Left hindlimb (tissue), 1 donor: Measurements from ENCODE around the gene MPG.

Experiments
- DNase-seq: peaks from one replicate; pipeline ENCODE4 v3.0.0-alpha.2; 2018

The MPG gene

DNA sequence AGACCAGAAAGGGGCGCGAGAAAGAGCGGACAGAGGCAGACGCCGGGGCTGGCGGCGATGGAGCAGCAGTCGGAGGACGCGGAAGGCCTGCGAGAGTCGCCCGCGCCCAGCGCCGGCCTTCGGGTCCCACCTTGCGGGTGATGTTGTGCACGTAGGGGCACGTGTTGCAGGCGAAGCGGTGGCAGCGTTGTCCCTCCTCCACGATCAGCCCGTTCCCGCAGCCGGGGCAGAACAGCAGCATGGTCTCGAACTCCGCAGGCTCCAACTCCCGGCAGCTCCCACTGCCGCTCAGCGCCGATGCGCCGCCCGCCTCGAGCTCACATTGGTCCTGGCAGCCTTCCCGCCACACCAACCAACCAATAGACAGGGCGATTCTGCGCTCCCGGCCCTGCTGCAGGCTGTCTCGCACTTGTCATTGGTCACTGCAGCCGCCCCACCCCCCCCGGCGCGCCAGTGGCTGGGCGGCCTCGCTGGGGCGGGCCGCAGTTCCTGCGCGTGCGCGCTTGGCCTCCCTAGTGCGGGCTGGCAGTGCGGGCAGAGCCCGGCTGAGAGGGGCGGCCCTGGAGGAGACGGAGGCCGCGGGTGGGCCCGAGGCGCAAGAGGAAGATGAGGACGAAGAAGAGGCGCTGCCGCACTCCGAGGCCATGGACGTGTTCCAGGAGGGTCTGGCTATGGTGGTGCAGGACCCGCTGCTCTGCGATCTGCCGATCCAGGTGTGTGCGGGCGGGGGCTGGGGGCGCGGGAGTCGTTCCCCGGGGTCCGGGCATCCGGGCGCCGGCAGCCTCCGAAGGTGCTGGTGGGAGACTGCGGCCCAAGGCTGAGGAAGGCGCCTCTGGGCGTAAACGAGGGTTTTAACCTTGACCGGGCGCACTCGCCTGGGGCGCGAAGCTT, 24.4 kb upstream of the MPG start, which contains the start of the genes POLR3K and SNRNP25:
TSS of gene POLR3K (minus strand) at position 263 of the 891 bp plus-strand sequence. CDS start at position 241, 22 bp downstream.
TSS of gene SNRNP25 (plus strand) at position 483 of the 891 bp plus-strand sequence. CDS start at position 672, 189 bp downstream.
- peak; percentile 99 for DNase-seq

- no peak for DNase-seq
Measured at GRCh38 chr16:54237-54581, 23.8 kb upstream of the MPG start.

DNA sequence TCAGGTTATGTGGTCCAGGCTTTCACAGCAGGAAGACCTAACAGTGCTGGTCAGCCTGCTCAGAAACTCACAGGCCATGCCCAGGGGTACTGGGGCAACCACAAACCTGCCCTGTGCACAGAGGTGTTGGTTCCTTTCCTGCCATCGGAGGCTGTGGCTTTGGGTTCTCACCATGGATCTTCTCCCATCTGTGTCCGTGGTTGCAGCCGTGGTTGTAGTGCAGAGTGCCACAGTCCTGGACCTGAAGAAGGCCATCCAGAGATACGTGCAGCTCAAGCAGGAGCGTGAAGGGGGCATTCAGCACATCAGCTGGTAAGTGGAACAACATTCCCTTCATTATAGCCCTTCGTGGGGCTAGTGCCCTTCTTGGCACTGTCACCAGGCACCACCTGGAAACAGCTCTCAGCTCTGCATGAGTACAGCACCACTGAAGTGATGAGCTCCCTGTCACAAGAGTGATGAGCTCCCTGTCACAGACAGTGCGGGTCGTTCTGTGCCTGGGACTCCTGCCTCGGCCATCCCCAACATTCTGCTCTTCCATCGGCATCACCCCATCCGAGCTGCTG, 22.4 kb upstream of the MPG start:
- peak; percentile 14 for DNase-seq

- peak; percentile 24 for DNase-seq
Measured at GRCh38 chr16:56231-56927, 21.6 kb upstream of the MPG start.

- peak; percentile 9 for DNase-seq
Measured at GRCh38 chr16:57711-58110, 20.3 kb upstream of the MPG start.

DNA sequence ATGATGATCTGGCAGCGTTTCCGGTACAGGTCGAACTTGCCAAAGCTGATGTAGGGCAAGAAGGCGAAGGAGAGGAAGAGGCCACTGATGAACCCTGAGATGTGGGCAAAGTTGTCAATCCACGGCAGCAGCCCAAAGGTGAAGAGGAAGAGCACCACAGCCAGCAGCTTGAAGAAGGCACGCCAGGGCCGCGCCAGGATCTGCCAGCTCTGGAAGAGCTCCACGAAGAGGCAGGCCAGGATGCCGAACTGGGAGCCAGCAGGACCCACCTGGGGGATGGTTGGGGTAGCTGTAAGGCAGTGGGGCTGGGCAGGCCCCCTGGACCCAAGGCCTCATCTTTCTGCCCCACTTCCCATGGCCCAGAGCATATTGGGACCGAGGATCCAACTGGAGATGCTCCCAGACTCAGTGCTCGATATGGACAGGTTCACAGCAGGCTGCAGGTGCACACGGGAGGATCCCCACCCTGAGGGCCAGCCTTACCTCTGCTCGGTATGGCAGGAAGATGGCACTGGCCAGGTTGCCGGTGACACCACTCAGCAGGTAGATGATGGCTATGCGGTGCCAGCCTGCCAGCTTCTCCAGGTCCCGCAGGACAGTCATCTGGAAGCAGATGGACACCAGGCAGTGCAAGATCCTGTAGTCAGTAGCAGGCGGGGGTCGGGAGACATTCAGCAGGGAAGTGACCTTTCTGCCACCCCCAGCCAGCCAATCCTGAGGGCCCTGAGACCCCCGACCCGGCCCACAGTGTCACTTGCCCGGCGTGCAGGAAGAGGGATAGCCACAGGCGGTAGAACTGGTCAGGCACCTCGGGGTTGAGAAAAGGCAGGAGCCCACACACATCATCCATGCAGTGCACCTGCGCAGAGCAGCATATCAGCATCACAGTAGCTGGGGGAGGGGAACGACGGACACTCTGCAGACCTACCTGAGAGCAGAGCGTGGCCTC, 19.3 kb upstream of the MPG start:
- peak; percentile 25 for DNase-seq

DNA sequence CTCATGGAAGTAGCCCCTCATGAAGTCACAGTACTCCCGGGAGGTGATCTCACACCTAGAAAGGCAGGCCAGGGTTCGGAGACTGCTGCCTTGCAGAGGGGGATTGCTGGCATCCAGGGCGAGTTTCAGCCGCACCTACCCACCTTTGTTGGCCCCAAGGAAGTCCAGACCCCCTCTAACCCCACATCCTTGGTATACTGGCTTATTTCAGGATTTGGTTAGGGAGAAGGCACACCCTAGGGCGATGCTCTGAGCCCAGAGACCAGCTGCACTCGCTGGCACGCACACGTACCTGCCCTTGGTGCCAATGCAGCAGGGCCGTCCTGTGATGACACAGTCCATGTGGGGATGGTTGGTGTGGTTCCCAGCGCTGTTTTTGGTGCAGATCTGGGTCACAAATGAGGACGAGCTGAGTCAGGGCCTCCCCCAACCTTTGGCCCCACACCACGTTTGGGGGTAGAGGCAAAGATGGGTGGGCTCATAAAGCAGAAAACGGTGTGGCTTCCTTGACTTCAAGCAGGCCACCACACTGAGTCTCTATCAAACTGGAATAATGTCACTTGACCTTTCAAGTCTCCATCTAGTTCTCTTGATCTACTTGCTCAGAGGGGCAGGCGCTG, 18.5 kb upstream of the MPG start:
- peak; percentile 23 for DNase-seq

DNA sequence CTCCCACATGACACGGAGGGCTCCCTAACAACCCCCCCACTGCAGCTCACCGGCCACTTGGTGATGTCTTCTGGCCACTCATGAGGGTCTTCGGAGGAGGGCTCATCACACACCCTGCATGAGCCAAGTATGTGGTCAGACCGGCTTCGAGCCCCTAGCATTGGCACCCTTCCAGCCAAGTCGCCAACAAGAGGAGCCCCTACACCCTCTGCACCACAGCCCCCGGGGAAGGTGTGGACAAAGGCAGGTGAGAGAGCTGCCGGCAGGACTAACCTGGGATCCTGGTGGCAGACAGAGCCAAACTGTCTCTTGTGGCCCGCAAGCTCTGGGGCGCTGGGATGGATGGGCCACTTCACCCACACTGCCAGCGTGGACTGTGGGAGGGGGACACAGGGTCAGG, 17.9 kb upstream of the MPG start:
- DNase-seq, result peak; percentile 25

GRCh38 chr16:60929-61878, 16.8 kb upstream of the MPG start:
- no peak for DNase-seq

GRCh38 chr16:61879-62281, 16.1 kb upstream of the MPG start:
- DNase-seq, result no peak

- peak; percentile 36 for DNase-seq
Measured at GRCh38 chr16:62283-62967, 15.6 kb upstream of the MPG start.

- DNase-seq, result no peak
Measured at GRCh38 chr16:62968-63391, 15.0 kb upstream of the MPG start.

GRCh38 chr16:63466-63865, 14.6 kb upstream of the MPG start:
- no peak for DNase-seq

DNA sequence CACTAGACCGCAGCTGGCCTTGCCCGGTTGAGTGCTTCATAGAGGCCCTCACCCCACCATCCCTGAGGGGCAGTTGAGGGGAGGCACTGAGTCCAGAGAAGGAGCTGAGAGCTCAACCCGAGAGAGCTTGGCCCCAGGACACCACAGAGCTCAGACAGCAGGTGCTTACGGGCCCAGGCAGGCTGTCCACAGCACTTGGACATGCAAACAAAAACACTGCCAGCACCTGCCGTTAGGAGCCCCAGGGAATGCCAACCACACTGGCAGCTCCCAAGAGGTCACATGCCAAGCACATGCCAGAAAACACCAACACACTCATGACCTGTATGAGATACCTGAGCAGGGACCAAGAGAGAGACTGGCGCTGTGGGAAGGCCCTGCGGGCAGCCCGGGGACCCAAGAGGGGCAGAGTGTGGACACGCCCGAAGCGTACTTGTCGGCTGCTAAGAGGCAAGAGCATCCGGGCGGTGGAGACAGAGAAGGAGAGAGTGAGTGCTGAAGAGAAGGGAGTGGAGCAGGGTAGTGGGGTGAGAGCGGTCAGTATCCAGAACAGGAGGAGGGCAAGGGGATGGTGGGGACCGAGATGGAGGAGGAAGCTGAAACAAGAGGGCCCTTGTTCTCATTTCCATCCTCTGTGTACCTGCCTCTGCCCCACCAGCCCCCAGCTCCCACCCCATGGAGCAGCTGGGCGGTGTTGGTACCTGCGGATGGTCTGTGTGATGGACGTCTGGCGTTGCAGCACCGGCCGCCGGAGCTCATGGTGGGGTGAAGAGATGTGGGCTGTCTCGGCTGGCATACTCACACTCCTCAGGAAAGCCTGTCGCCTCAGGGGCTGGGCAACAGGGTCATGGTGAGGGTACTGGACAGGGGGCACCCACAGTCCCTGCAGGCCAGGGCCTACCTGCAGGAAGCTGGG, 13.8 kb upstream of the MPG start:
- DNase-seq, result peak; percentile 29

DNA sequence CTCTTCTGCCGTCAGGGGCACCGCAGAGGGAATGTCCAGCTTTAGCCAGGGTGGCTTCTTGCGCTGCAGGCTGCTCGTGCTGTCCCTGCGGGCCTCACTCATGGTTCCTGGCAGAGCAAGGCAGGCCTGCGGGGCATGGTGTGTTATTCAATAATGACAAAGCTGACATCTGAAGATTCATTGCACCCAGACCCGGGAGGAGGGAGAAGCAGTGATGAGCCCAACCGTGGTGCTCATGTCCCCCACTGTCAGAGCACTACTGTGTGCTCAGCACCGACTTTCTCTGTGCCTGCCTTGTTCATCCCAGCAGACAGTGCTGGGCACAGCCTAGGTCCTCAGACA, 13.1 kb upstream of the MPG start:
- DNase-seq, result no peak

DNA sequence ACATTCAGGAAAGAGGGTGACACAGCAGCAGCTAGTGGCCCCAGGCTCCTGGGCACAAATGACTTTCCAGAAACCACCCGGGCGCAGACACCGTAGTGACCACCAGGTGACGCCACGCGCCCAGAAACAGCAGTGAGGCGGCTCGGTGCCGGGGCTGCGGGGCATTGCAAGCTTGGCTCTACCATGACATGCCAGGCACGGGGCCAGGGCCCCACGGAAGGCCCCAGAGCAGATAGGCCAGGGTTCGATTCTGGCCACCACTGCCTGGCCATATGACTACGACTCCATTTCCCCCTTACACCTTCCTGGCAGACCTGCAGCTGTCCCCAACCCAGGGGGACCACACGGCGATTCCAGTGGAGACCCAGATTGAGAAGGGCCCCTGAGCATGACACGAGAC, 12.3 kb upstream of the MPG start:
- peak; percentile 80 for DNase-seq

DNA sequence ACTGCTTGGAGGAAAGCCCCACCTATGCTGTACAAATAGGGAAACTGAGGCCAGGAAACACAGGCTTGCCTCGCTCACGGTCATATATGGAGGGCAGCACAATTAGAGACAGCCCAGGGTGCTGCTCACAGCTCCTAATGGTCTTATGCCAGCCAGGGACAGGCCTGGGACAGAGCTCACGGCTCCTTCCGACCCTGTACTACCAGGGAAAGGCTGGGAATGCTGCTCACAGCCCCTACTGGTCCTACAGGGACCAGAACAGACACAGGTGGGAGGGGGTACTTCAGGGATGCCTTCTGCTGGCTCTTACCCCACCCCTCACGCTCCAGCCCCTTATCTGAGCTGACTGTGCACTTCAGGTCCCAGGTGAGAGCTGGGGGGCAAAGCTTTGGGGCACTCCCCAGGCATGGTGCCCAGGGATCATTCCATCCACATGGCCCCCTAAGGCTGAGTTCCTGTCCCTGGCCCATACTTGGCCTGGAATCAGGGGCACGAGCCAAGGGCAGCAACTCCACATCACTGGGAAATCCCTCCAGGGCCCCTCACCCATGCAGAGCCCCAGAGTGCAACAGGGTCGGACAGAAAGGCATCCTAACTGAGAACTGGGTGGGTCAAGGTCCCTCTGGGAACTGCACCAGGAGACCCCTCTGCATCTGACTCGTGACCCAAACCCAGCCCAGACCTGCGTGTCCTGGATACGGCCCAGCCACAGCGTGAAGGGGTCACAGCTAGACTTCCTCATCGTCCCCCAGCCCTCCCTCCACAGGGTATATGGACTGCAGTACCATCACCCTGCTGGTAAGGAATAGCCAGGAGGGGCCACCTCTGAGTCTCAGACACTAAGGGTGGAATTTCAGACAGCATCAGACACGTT, 11.5 kb upstream of the MPG start:
- no peak for DNase-seq

DNA sequence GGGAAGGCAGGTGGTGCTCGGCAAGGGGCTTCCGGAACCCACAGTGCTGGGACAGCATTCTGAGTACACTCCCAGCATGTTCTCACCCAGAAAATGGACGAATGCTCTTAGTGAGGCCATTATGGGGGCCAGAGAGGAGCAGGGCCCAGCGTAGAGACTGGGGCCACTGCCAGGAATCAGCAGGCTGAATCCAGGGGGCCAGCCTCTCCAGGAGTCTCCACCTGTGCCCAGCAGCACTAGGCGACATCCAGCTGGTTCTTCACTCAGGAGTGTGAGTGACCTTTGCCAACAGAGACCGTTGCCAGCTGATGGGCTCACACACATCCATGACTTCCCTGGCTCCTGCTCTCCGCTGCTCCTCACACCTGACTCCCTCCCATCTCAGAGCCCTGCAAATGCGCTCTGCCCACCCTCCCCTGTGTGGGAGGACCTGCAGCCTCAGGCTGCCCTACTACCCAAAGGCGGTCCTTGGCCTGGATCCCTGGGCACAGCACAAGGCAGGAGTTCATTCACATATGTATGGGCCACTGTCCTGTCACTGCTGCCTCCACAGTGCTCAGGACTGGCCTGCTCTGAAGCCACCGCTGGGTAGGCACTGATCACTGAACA, 10.7 kb upstream of the MPG start:
- no peak for DNase-seq
